ENCODE results near the gene TRMT10A.

The TRMT10A gene

DNA sequence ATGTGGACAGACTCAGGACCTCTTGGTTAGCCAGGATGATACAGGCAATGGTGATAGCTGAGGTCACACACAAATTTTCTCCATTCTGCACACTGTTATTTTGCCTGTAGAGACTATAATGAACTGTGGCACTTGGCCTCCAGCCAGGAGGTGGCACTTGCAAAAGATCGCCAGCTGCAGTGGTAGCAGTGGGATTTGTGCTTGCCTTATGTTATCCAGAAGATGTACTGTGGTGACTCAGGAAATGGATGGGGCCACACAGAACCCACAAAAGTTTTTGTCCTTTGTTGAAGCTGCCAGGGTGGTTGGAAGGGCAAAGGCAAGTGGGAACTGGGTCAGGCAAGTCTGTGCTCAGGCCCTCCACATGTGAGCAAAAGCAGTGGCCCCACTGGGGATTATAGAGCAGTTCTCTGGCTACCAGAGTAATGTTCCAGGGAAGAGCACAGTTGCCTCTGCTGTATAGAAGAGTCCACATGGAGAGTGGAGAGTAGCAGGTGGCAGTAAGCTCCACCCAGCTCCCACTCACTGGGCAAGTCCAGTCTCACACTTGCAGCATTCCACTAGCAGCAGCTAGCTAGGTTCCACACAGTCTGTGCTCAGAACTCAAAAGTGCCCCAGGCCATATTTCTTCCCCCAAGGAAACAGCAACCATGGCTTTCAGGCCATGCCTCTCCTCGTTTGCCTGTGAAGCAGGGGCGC lies 58.9 kb downstream of the TRMT10A start:
- no peak overlapping the region for H3K4me3 ChIP-seq (ENCODE audit: low read depth, low read length)
- no peak for DNase-seq (ENCODE audit: low read depth)

More for the DNA sequence above, 58.9 kb downstream of the TRMT10A start:
- TF ChIP-seq CTCF (IDR thresholded peaks at IDR 0.05; ENCODE audit: insufficient read depth, low read depth, low read length, missing control alignments): no peak
